ENCODE results near the gene ZFP82.

DNA sequence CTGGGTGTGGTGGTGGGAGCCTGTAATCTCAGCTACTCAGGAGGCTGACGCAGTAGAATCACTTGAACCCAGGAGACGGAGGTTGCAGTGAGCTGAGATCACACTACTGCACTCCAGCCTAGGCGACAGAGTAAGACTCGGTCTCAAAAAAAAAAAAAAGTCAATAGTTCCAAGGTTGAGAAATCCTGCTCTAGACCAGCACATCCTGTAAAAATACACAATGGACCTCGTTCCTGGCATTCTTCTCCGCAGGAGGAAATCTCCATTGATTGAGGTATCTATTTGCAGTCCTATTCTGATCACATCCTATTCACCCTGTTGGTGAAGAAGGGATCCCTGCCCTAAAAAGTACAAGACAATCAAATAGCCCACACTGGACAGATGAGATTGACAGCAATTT lies 54.6 kb downstream of the ZFP82 start:
- no peak for TF ChIP-seq POLR2A (IDR thresholded peaks at IDR 0.05)
- TF ChIP-seq EP300 (IDR thresholded peaks at IDR 0.05), result no peak
- TF ChIP-seq, protein P1, sequence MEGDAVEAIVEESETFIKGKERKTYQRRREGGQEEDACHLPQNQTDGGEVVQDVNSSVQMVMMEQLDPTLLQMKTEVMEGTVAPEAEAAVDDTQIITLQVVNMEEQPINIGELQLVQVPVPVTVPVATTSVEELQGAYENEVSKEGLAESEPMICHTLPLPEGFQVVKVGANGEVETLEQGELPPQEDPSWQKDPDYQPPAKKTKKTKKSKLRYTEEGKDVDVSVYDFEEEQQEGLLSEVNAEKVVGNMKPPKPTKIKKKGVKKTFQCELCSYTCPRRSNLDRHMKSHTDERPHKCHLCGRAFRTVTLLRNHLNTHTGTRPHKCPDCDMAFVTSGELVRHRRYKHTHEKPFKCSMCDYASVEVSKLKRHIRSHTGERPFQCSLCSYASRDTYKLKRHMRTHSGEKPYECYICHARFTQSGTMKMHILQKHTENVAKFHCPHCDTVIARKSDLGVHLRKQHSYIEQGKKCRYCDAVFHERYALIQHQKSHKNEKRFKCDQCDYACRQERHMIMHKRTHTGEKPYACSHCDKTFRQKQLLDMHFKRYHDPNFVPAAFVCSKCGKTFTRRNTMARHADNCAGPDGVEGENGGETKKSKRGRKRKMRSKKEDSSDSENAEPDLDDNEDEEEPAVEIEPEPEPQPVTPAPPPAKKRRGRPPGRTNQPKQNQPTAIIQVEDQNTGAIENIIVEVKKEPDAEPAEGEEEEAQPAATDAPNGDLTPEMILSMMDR (IDR thresholded peaks at IDR 0.05), result no peak
- TF ChIP-seq POLR2AphosphoS5 (IDR thresholded peaks at IDR 0.05), result no peak

Data from sigmoid colon (tissue), 4 donors.